K562 (cell line): ENCODE results near the gene ARAP1. TPM values are rescaled to one million over a fixed set of nuclear protein-coding genes. Genes with fewer than 3 reads are reported as not detected.

Experiments
- ATAC-seq: fragments of 200-7000 bp; cut with Tn5 transposase; 3 replicates; pipeline ENCODE4 v1.9.1; 2020; ENCODE audit warnings: moderate library complexity
- BruUV-seq: library from RNA; stranded (reverse); fragments of 400-500 nt; replicated peaks from 2 replicates; lab custom pipeline; 2021; lab: Mats Ljungman, UMichigan
- CTCF ChIA-PET: fragments of 300-600 bp; formaldehyde crosslinking; extraction: SDS; loops from one replicate; lab custom pipeline; 2021; ENCODE audit warnings: low intra/inter-chr PET ratio; lab: Yijun Ruan, JAX
- POLR2A ChIA-PET: fragments of 300-600, 350-650 bp; sonication (Branson Sonifier 250); formaldehyde crosslinking; extraction: SDS; loops from one replicate; lab custom pipeline; 2021; ENCODE audit warnings: antibody characterized with exemption, inconsistent platforms; lab: Yijun Ruan, JAX
- DNase-seq, 4 experiments: peaks; one replicate each; pipeline versions ENCODE4 v3.0.0 to v3.0.0-alpha.2; 2011 to 2018; ENCODE audit warnings: low spot score in 3 of 4, mixed read lengths in 3 of 4; ENCODE audit errors: extremely low read depth in 1 of 4
- FAIRE-seq: peaks from 2 replicates; lab custom pipeline; 2011; peaks lifted over from hg19 to GRCh38; lab: Jason Lieb, UNC
- H2AFZ ChIP-seq: 2 replicates; pipeline ENCODE4 v1.6.0; 2011; ENCODE audit warnings: low read depth, low read length, control low read depth, inconsistent platforms
- H3K27ac ChIP-seq: fragments of 200-600 bp; 3 replicates; pipeline ENCODE4 v1.8.0; 2011; ENCODE audit warnings: low read depth, mild to moderate bottlenecking, control low read depth, inconsistent platforms, low read length, moderate library complexity, mixed read lengths; ENCODE audit errors: extremely low read depth
- H3K27me3 ChIP-seq, 2 experiments: fragments of 300-600 bp in 1 of 2; 2 replicates in 1 of 2; 3 replicates in 1 of 2; pipeline versions ENCODE4 v1.6.0 to v1.8.0; 2011; ENCODE audit warnings: inconsistent platforms in 2 of 2, low read length in 2 of 2, mild to moderate bottlenecking in 1 of 2, mixed read lengths in 1 of 2, moderate library complexity in 1 of 2; ENCODE audit not compliant: control insufficient read depth in 2 of 2, insufficient read depth in 2 of 2
- H3K36me3 ChIP-seq: fragments of 300-600 bp; 3 replicates; pipeline ENCODE4 v1.8.0; 2011; ENCODE audit warnings: mild to moderate bottlenecking, low read length, inconsistent platforms; ENCODE audit not compliant: control insufficient read depth, insufficient read depth
- H3K4me1 ChIP-seq, 2 experiments: fragments of 200-600 bp in 1 of 2; replicated peaks in 1 of 2; 2 replicates in 1 of 2; 3 replicates in 1 of 2; pipeline versions ENCODE4 v1.5.1 to v1.8.0; 2011; ENCODE audit warnings: inconsistent platforms in 2 of 2, low read length in 2 of 2, mild to moderate bottlenecking in 1 of 2, mixed read lengths in 1 of 2, moderate library complexity in 1 of 2; ENCODE audit not compliant: control insufficient read depth in 2 of 2, insufficient read depth in 2 of 2
- H3K4me2 ChIP-seq: 2 replicates; pipeline ENCODE4 v1.6.1; 2011; ENCODE audit warnings: low read length, control low read depth, inconsistent platforms, mixed read lengths; ENCODE audit not compliant: insufficient read depth
- H3K4me3 ChIP-seq: fragments of 200-600 bp; sonication (generic), shearing (Covaris generic); 2 replicates; pipeline ENCODE4 v1.5.1; 2016; ENCODE audit warnings: control low read depth, inconsistent platforms
- H3K79me2 ChIP-seq: fragments of 200-600 bp; 3 replicates; pipeline ENCODE4 v1.8.0; 2011; ENCODE audit warnings: low read length, inconsistent platforms; ENCODE audit not compliant: control insufficient read depth, insufficient read depth
- H3K9ac ChIP-seq, 2 experiments: 2 replicates each; pipeline versions ENCODE4 v1.6.0 to v1.6.1; 2011; ENCODE audit warnings: low read depth in 2 of 2, low read length in 2 of 2, control low read depth in 1 of 2, inconsistent platforms in 1 of 2, mild to moderate bottlenecking in 1 of 2, mixed read lengths in 1 of 2; ENCODE audit not compliant: insufficient read depth in 1 of 2
- H3K9me1 ChIP-seq: one replicate; pipeline ENCODE4 v1.6.0; 2011; ENCODE audit warnings: inconsistent platforms, mild to moderate bottlenecking, low read length, moderate library complexity; ENCODE audit not compliant: control insufficient read depth, insufficient read depth
- H3K9me3 ChIP-seq: replicated peaks from 2 replicates; pipeline ENCODE4 v1.5.1; 2011; ENCODE audit warnings: low read depth, low read length, inconsistent platforms; ENCODE audit not compliant: control insufficient read depth, insufficient read depth
- H4K20me1 ChIP-seq: replicated peaks from 2 replicates; pipeline ENCODE4 v1.6.1; 2011; ENCODE audit warnings: low read length, inconsistent platforms, mixed read lengths; ENCODE audit not compliant: control insufficient read depth, insufficient read depth
- AFF1 ChIP-seq, 2 experiments: fragments of 450-650 bp; IDR thresholded peaks; 2 replicates each; pipeline ENCODE4 v1.6.1; 2018; ENCODE audit warnings: mild to moderate bottlenecking in 2 of 2, low read depth in 1 of 2; ENCODE audit not compliant: partially characterized antibody in 2 of 2
- ARID3A ChIP-seq: IDR thresholded peaks from 2 replicates; pipeline ENCODE4 v1.6.1; 2012; ENCODE audit warnings: low read depth, low read length, improper control_type of control experiment, borderline replicate concordance
- CEBPZ ChIP-seq: fragments of 150-350 bp; IDR thresholded peaks from 2 replicates; pipeline ENCODE4 v1.6.1; 2014; ENCODE audit warnings: low read depth, mild to moderate bottlenecking, low read length, borderline replicate concordance
- FOXP1 ChIP-seq: sonication (generic); formaldehyde crosslinking; IDR thresholded peaks from 2 replicates; pipeline ENCODE4 v1.8.0; 2022; ENCODE audit warnings: mild to moderate bottlenecking, missing genetic modification reagents
- HINFP ChIP-seq: fragments of 450-650 bp; conservative IDR thresholded peaks from 2 replicates; pipeline ENCODE4 v1.6.1; 2016; ENCODE audit warnings: missing genetic modification characterization, low read depth, mild to moderate bottlenecking, control low read depth, missing compliant biosample characterization
- NFIC ChIP-seq: fragments of 450-650 bp; IDR thresholded peaks from 2 replicates; pipeline ENCODE4 v1.6.1; 2017; ENCODE audit warnings: mild to moderate bottlenecking, inconsistent platforms
- STAT5B ChIP-seq: fragments of 250-450 bp; sonication (Bioruptor Pico); IDR thresholded peaks from 2 replicates; pipeline ENCODE4 v1.8.0; 2021; ENCODE audit warnings: mild to moderate bottlenecking, inconsistent platforms
- TAF15 ChIP-seq: fragments of 200-400 bp; formaldehyde crosslinking; IDR thresholded peaks from 2 replicates; pipeline ENCODE4 v1.6.1; 2017; ENCODE audit warnings: mild to moderate bottlenecking, low read depth, low read length, moderate library complexity
- ZNF354B ChIP-seq: fragments of 250-450 bp; sonication (Bioruptor Pico); IDR thresholded peaks from 2 replicates; pipeline ENCODE4 v1.4.0; 2020
- WGBS: fragments of 100-300 bp; shearing (Covaris generic); methylation state at CpG from one replicate; pipeline ENCODE4 v1.1.6; 2016; ENCODE audit warnings: low coverage, mixed read lengths; ENCODE audit not compliant: insufficient coverage; ENCODE audit errors: missing lambda C conversion rate; 5-methylcytosine and 5-hydroxymethylcytosine counted together
- in situ Hi-C: fragments of 300-500 bp; cut with MboI; formaldehyde crosslinking; loops from 4 replicates; pipeline ENCODE4 v1.15.0; 2018; ENCODE audit warnings: inconsistent platforms, mixed read lengths
- intact Hi-C: fragments of 100-400 bp; cut with micrococcal nuclease; formaldehyde crosslinking; loops from 2 replicates; pipeline ENCODE4 v1.14.2; 2022
- polyA plus RNA-seq, 8 experiments: library from polyadenylated mRNA; depleted of rRNA in 4 of 8; stranded (reverse) in 5 of 8; unstranded in 3 of 8; fragments of >200 nt; fragmentation: Nextera tagmentation in 2 of 8; fragmentation: Illumina TruSeq in 1 of 8; extraction: Ambion mirVana in 2 of 8; extraction: Trizol in 1 of 8; gene quantifications; 2 replicates each; pipeline versions ENCODE4 v1.2.1 to v1.2.3, GENCODE V29; 2011 to 2014; ENCODE audit warnings: inconsistent platforms in 1 of 8, missing spikeins in 1 of 8
- total RNA-seq, 7 experiments: library from RNA; depleted of rRNA in 6 of 7; stranded (reverse); fragments of >200 nt in 6 of 7; fragmentation: Illumina TruSeq in 2 of 7; extraction: Trizol in 2 of 7; gene quantifications; 2 replicates each; pipeline versions ENCODE4 v1.2.1 to v1.2.3, GENCODE V29; 2011 to 2021; ENCODE audit warnings: low replicate concordance in 1 of 7

Gene ARAP1
- total and polyA plus RNA-seq, 9 of the 15 experiments (the other 6 are each of a cell fraction or from before 2014, with no cell fraction given) = 0.23 to 67.0 (median 24.6) TPM

GRCh38 chr11:72763823-72764222 is 11.6 kb upstream of the ARAP1 start:
- Histone ChIP-seq H2AFZ (no peak overlapping the region), H3K9ac (peak overlapping the region in 1 of 2 experiments; percentile 74; a peak in 1 of 4 replicates), H3K4me3 (no peak overlapping the region), H3K27me3 (no peaks in the 10 kb centered on the region), H3K36me3 (peaks cover 2% of the 10 kb centered on the region; the same call in 1 of the 3 replicates), H3K79me2 (no peaks in the 10 kb centered on the region; the same call in 2 of the 3 replicates), H4K20me1 (no peaks in the 10 kb centered on the region), H3K4me2 (no peak overlapping the region), H3K9me1 (no peaks in the 10 kb centered on the region), H3K27ac (no peak overlapping the region), H3K9me3 (no peaks in the 10 kb centered on the region), H3K4me1 (peaks cover 9 to 28% of the 10 kb centered on the region in 2 experiments)
- 34% methylated on average over 4 of the region's 4 CpGs for WGBS
- in situ Hi-C loops = no loop called here
- DNase-seq = no peak
- no peak for FAIRE-seq
- no TSS peak for BruUV-seq
- intact Hi-C loops = no loop called here
- ATAC-seq = no peak
- POLR2A ChIA-PET = no interaction called here
- no peak for TF ChIP-seq FOXP1 (CRISPR knock-in tag)
- no peak for TF ChIP-seq ARID3A
- TF ChIP-seq ZNF354B = no peak
- TF ChIP-seq STAT5B (CRISPR knock-in tag) = no peak
- TF ChIP-seq CEBPZ = no peak
- no peak for TF ChIP-seq TAF15
- TF ChIP-seq NFIC = no peak
- no peak for TF ChIP-seq HINFP (tag)
- TF ChIP-seq AFF1 (IDR thresholded peaks at IDR 0.05; ENCODE audit: low read depth in 1 of 2, partially characterized antibody in 2 of 2) = no peak
- CTCF ChIA-PET = no interaction called here
